Pancreas (tissue), 10 donors: ENCODE data around the gene SI. TPM values are rescaled to one million over a fixed set of nuclear protein-coding genes. Genes with fewer than 3 reads are reported as not detected.

Experiments
- ATAC-seq, 4 donors: fragments of 200-7000 bp; cut with Tn5 transposase; one replicate each; pipeline versions ENCODE4 v1.8.0 to v1.9.1; 2020; ENCODE audit warnings: mild to moderate bottlenecking in 4 of 4, moderate library complexity in 4 of 4
- DNase-seq, 6 donors: peaks; one replicate each; pipeline ENCODE4 v3.0.0-alpha.2; 2020
- FAIRE-seq: peaks from 2 replicates; lab custom pipeline; 2012; peaks lifted over from hg19 to GRCh38; lab: Jason Lieb, UNC
- H3K27ac ChIP-seq, 4 donors: fragments of 200-600 bp; sonication (generic); 1 replicate in 3 of 4; 2 replicates in 1 of 4; pipeline versions ENCODE4 v1.5.0 to v1.8.0; 2020
- H3K27me3 ChIP-seq, 4 donors: fragments of 200-600 bp; one replicate each; pipeline ENCODE4 v1.8.0; 2021
- H3K36me3 ChIP-seq, 3 donors: fragments of 200-600 bp; sonication (generic) in 1 of 3; one replicate each; pipeline versions ENCODE4 v1.5.0 to v1.8.0; 2020 to 2021
- H3K4me1 ChIP-seq, 3 donors: fragments of 200-600 bp; one replicate each; pipeline ENCODE4 v1.8.0; 2021
- H3K4me3 ChIP-seq, 4 donors: fragments of 200-600 bp; sonication (generic) in 2 of 4; one replicate each; pipeline versions ENCODE4 v1.5.0 to v1.8.0; 2020 to 2021
- H3K9me3 ChIP-seq, 4 donors: fragments of 200-600 bp; one replicate each; pipeline ENCODE4 v1.8.0; 2021
- WGBS, 2 donors: extraction: QIAGEN DNeasy Blood & Tissue Kit; methylation state at CpG; one replicate each; pipeline ENCODE4 v1.1.7; 2013; 5-methylcytosine and 5-hydroxymethylcytosine counted together
- intact Hi-C, 3 donors: fragments of 100-400 bp; cut with DNase I; formaldehyde crosslinking; loops; one replicate each; pipeline versions ENCODE4 v1.11.1 to v1.14.2; 2022
- polyA plus RNA-seq, 2 donors: library from polyadenylated mRNA; stranded (reverse); fragments of 200-250 nt; gene quantifications; one replicate each; pipeline ENCODE4 v1.2.3, GENCODE V29; 2013
- total RNA-seq, 6 donors: library from RNA; stranded (reverse); fragmentation: NEBNext Ultra II Directional in 4 of 6; extraction: Animal tissue kit (Norgen Biotek cat#: 25700) in 4 of 6; gene quantifications; one replicate each; pipeline versions ENCODE4 v1.2.1 to v1.2.4, GENCODE V29; 2021 to 2023
- TF ChIP-seq, protein P1 (sequence below), 4 donors: fragments of 200-600 bp; sonication (generic) in 3 of 4; IDR thresholded peaks; one replicate each; pipeline versions ENCODE4 v1.5.0 to v1.8.0; 2021; ENCODE audit warnings: antibody characterized with exemption in 4 of 4
- donor health status: healthy with polysubstance abuse.
- donor health status: DM: no; HTN: no; CAD: no; lungs with moderate emphysema.
- donor health status: DM: no; HTN: no; CAD: no.
- donor health status: control.
- donor health status: control.
- donor health status: Bipolar disorder and iron deficiency.
- donor health status: DM: yes; HTN: yes; CAD: no.
- donor health status: DM: no; HTN: no; CAD: no.
- donor health status: DM: no; HTN: no; CAD: no.
- donor health status: DM: yes; HTN: yes; CAD: no.

The SI gene
- total RNA-seq (not detected), polyA plus RNA-seq (under 1 TPM; under 0.01 to 0.04 TPM)

DNA sequence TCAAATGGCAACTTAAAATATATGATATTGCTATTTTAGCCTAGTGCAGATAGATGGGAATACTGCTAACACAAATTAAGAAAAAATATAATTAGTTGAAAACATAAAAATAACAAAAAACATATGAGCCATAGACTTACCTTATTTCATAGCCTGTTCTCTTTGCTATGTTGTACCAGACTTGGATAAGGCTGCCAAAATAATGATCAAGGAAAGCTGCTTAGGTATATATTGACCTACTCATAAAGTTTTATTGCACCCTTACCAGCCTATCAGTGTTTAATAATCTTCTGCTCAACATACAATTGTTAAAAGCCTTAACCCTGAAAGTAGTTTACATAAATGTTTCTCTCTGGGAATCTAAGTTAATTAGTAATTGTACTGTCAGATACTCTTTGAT lies at the start of gene SI:
TSS of gene SI (minus strand) at position 204 of the 400 bp plus-strand sequence. CDS start 2,484 bp downstream, outside the sequence.
- DNase-seq (no peak), FAIRE-seq (no peak), ATAC-seq (no peak)
- intact Hi-C loops: no loop called here
- Histone ChIP-seq H3K4me3 (no peak within 1 kb of the TSS), H3K27ac (no peak within 1 kb of the TSS), H3K4me1 (no peaks in the 10 kb centered on the region), H3K9me3 (no peaks in the 10 kb centered on the region), H3K36me3 (no peaks in the 10 kb centered on the region), H3K27me3 (no peaks in the 10 kb centered on the region)
- TF ChIP-seq, protein P1, sequence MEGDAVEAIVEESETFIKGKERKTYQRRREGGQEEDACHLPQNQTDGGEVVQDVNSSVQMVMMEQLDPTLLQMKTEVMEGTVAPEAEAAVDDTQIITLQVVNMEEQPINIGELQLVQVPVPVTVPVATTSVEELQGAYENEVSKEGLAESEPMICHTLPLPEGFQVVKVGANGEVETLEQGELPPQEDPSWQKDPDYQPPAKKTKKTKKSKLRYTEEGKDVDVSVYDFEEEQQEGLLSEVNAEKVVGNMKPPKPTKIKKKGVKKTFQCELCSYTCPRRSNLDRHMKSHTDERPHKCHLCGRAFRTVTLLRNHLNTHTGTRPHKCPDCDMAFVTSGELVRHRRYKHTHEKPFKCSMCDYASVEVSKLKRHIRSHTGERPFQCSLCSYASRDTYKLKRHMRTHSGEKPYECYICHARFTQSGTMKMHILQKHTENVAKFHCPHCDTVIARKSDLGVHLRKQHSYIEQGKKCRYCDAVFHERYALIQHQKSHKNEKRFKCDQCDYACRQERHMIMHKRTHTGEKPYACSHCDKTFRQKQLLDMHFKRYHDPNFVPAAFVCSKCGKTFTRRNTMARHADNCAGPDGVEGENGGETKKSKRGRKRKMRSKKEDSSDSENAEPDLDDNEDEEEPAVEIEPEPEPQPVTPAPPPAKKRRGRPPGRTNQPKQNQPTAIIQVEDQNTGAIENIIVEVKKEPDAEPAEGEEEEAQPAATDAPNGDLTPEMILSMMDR (IDR thresholded peaks at IDR 0.05): no peak

DNA sequence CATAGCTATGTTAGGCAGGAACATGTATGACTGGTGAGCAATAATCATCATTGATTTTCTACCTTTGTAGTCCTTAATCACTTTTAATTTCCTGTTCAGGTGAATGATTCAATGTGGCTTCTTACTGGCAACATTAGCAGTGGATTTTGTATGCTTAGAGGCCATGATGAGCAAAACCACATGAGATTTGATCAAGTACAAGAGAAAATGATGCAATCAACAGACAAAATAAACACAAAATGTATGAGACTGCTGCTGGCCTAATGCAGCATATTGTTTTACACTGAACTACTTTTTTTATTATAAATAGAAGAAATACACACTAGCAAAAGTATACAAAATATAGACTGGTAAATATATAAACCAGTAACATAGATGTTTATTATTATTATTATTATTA lies 47.5 kb upstream of the SI start:
- no peaks in the 10 kb centered on the region for H3K36me3 ChIP-seq
- ATAC-seq (no peak), FAIRE-seq (no peak), DNase-seq (no peak)
- no peaks in the 10 kb centered on the region for H3K27me3 ChIP-seq
- intact Hi-C loops: no loop called here
- TF ChIP-seq, protein P1 (IDR thresholded peaks at IDR 0.05): no peak
- no peak overlapping the region for H3K27ac ChIP-seq
- H3K9me3 ChIP-seq: no peaks in the 10 kb centered on the region
- peaks cover 0 to 4% (median 0%) of the 10 kb centered on the region in 3 donors for H3K4me1 ChIP-seq
- H3K4me3 ChIP-seq: no peak overlapping the region

DNA sequence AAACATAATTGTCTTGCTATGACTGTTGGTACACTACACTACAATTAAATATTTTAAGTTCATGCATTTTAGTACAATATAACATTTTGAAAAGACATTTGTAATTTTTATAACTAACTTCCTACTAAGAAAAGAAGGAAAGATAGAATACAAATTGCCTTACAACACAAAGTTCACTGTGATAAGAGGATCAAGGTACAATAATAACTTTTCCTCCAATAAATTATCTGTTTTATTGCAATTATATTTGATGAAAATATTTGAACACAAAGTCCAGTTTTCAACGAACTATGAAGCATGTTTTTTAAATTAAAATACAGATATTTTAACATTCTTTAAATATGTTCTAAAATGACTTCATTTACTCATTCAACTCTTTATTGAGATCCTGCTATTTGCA lies 33.1 kb upstream of the SI start:
- Histone ChIP-seq H3K4me3 (no peak overlapping the region), H3K27me3 (no peaks in the 10 kb centered on the region), H3K27ac (no peak overlapping the region), H3K36me3 (no peaks in the 10 kb centered on the region), H3K9me3 (no peaks in the 10 kb centered on the region), H3K4me1 (no peaks in the 10 kb centered on the region)
- FAIRE-seq (peak; percentile 54), DNase-seq (no peak), ATAC-seq (no peak)
- WGBS, 2 donors: 21% methylated on average over 1 of the region's 1 CpG
- TF ChIP-seq, protein P1 (IDR thresholded peaks at IDR 0.05): no peak
- intact Hi-C loops: no loop called here

DNA sequence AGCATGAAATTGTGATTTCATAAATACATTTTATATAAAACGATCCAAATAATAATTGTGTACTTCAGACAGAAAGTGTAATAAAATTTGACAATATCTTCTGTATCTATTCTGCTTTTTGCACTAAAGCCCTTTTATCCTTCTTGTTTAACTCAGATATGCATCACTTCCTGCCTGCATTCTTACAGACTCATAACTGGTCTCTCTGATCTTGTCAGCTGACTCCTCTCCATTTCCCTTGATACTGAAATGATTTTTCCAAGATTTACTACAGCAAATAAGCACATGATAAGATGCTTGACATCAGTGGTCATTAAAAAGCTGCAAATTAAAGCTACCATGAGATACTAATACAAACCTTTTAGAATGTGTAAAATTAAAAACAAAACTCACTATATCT lies 25.3 kb upstream of the SI start:
- DNase-seq: no peak
- Histone ChIP-seq H3K36me3 (no peaks in the 10 kb centered on the region), H3K27me3 (no peaks in the 10 kb centered on the region), H3K4me1 (no peaks in the 10 kb centered on the region), H3K27ac (no peak overlapping the region), H3K4me3 (no peak overlapping the region), H3K9me3 (no peaks in the 10 kb centered on the region)
- no peak for FAIRE-seq
- ATAC-seq: no peak
- WGBS, 2 donors: 52 to 74% methylated on average over 1 of the region's 1 CpG
- intact Hi-C loops: no loop called here
- TF ChIP-seq, protein P1 (IDR thresholded peaks at IDR 0.05): no peak

DNA sequence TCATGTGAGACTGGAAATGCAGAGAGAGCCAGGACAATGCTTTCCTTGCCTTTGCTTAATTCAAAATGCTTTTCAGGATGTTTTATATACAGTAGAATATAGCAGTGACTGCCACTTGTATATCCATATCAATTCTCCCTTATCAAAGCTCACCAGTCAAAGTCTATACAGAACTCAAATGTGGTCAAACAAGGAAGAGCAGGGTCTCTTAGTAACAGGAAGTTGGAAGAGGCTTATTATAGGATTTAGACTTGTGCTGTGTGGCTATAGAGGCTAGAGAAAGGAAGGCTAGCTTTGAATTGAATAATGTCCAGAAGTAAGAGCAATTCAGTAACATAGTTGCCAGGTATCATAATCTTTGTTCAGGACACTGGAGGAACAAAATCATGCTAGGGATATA lies 4.4 kb upstream of the SI start:
- ATAC-seq: no peak
- no peaks in the 10 kb centered on the region for H3K4me1 ChIP-seq
- no peaks in the 10 kb centered on the region for H3K36me3 ChIP-seq
- no peak overlapping the region for H3K4me3 ChIP-seq
- no peaks in the 10 kb centered on the region for H3K27me3 ChIP-seq
- no peak for DNase-seq
- no peak overlapping the region for H3K27ac ChIP-seq
- intact Hi-C loops: no loop called here
- TF ChIP-seq, protein P1 (IDR thresholded peaks at IDR 0.05): no peak
- H3K9me3 ChIP-seq: no peaks in the 10 kb centered on the region
- FAIRE-seq: no peak
